Breast epithelium (tissue), 3 donors: ENCODE data around the gene PRDX1.
"Not testable (repeated sequence)": the region's sequence is repeated elsewhere in the genome, so short reads cannot be mapped to it uniquely, and the experiment has no call there.

ENCODE experiments used
- CTCF ChIP-seq, 3 donors: fragments of 450-650 bp; IDR thresholded peaks; one replicate each; pipeline ENCODE4 v1.5.1; 2016 to 2017; ENCODE audit warnings: antibody characterized with exemption in 3 of 3, mild to moderate bottlenecking in 3 of 3, moderate library complexity in 3 of 3
- POLR2A ChIP-seq: fragments of 450-650 bp; IDR thresholded peaks from one replicate; pipeline ENCODE4 v1.6.1; 2016; ENCODE audit warnings: antibody characterized with exemption, mild to moderate bottlenecking, moderate library complexity
- POLR2AphosphoS5 ChIP-seq, 3 donors: sonication (generic); formaldehyde crosslinking; IDR thresholded peaks; one replicate each; pipeline ENCODE4 v1.6.1; 2017; ENCODE audit warnings: antibody characterized with exemption in 3 of 3

GRCh38 chr1:45467353-45467752 lies 54.3 kb downstream of the PRDX1 start:
- TF ChIP-seq CTCF (IDR thresholded peaks at IDR 0.05); POLR2AphosphoS5 (IDR thresholded peaks at IDR 0.05); POLR2A: not testable (repeated sequence)
